GM12878 (cell line): ENCODE data around the gene RLIM. TPM values are rescaled to one million over a fixed set of nuclear protein-coding genes. Genes with fewer than 3 reads are reported as not detected.
A peak's percentile ranks its signal among the peaks of the same experiment; 100 is the strongest.

Experiments used
- ATAC-seq: fragments of 200-7000 bp; cut with Tn5 transposase; 3 replicates; pipeline ENCODE4 v1.9.1; 2020; ENCODE audit warnings: mild to moderate bottlenecking, moderate library complexity
- BruUV-seq: library from RNA; stranded (reverse); fragments of 400-500 nt; replicated peaks from 2 replicates; lab custom pipeline; 2021; lab: Mats Ljungman, UMichigan
- CTCF ChIA-PET: fragments of 300-600 bp; sonication (Branson Sonifier 250); formaldehyde crosslinking; extraction: SDS; loops from one replicate; lab custom pipeline; 2021; ENCODE audit warnings: inconsistent platforms; lab: Yijun Ruan, JAX
- POLR2A ChIA-PET: fragments of 350-600 bp; formaldehyde crosslinking; extraction: SDS; loops from one replicate; lab custom pipeline; 2021; ENCODE audit warnings: inconsistent platforms; lab: Charles Lee
- RAD21 ChIA-PET: fragments of 300-600 bp; sonication (Branson Sonifier 250); formaldehyde crosslinking; loops from one replicate; lab custom pipeline; 2023; ENCODE audit warnings: antibody characterized with exemption; ENCODE audit not compliant: unreplicated experiment; lab: Charles Lee
- SMC1A ChIA-PET: fragments of 300-600 bp; sonication (Branson Sonifier 250); formaldehyde crosslinking; loops from one replicate; lab custom pipeline; 2023; ENCODE audit not compliant: unreplicated experiment, uncharacterized antibody; lab: Charles Lee
- DNase-seq: peaks from one replicate; pipeline ENCODE4 v3.0.0-alpha.2; 2011; ENCODE audit warnings: low read depth, low spot score
- FAIRE-seq: peaks from 3 replicates; lab custom pipeline; 2011; peaks lifted over from hg19 to GRCh38; lab: Jason Lieb, UNC
- H2AFZ ChIP-seq: 2 replicates; pipeline ENCODE4 v1.6.0; 2011; ENCODE audit warnings: low read depth, low read length, control low read depth; ENCODE audit not compliant: control insufficient read depth
- H3K27ac ChIP-seq: 2 replicates; pipeline ENCODE4 v1.5.1; 2011; ENCODE audit warnings: control low read depth; ENCODE audit not compliant: control insufficient read depth, insufficient read depth
- H3K27me3 ChIP-seq, 2 experiments: replicated peaks in 1 of 2; 2 replicates each; pipeline versions ENCODE4 v1.6.0 to v1.6.1; 2011; ENCODE audit warnings: low read length in 1 of 2; ENCODE audit not compliant: control insufficient read depth in 2 of 2, insufficient read depth in 2 of 2
- H3K36me3 ChIP-seq, 2 experiments: 2 replicates each; pipeline ENCODE4 v1.5.1; 2011; ENCODE audit warnings: low read length in 1 of 2; ENCODE audit not compliant: control insufficient read depth in 2 of 2, insufficient read depth in 2 of 2
- H3K4me1 ChIP-seq: 2 replicates; pipeline ENCODE4 v1.6.1; 2011; ENCODE audit warnings: mild to moderate bottlenecking, low read length, moderate library complexity, mixed read lengths; ENCODE audit not compliant: control insufficient read depth, insufficient read depth
- H3K4me2 ChIP-seq: 2 replicates; pipeline ENCODE4 v1.6.0; 2011; ENCODE audit warnings: control low read depth; ENCODE audit not compliant: control insufficient read depth, insufficient read depth
- H3K4me3 ChIP-seq: fragments of 200-600 bp; sonication (generic); 2 replicates; pipeline ENCODE4 v1.5.1; 2016
- H3K79me2 ChIP-seq: 2 replicates; pipeline ENCODE4 v1.6.0; 2011; ENCODE audit warnings: low read length; ENCODE audit not compliant: control insufficient read depth, insufficient read depth
- H3K9ac ChIP-seq: 2 replicates; pipeline ENCODE4 v1.8.0; 2011; ENCODE audit warnings: low read length, control low read depth, mixed read lengths; ENCODE audit not compliant: control insufficient read depth, insufficient read depth
- H3K9me3 ChIP-seq: replicated peaks from 3 replicates; pipeline ENCODE4 v1.5.1; 2011; ENCODE audit warnings: mild to moderate bottlenecking, low read length; ENCODE audit not compliant: control insufficient read depth, insufficient read depth
- H4K20me1 ChIP-seq: 2 replicates; pipeline ENCODE4 v1.6.0; 2011; ENCODE audit not compliant: control insufficient read depth, insufficient read depth
- ATF2 ChIP-seq: IDR thresholded peaks from 2 replicates; pipeline ENCODE4 v1.6.1; 2012; ENCODE audit warnings: low read length, inconsistent platforms
- BMI1 ChIP-seq: fragments of 450-650 bp; IDR thresholded peaks from 2 replicates; pipeline ENCODE4 v1.6.1; 2016; ENCODE audit warnings: mild to moderate bottlenecking, moderate library complexity, borderline replicate concordance
- CBX3 ChIP-seq: fragments of 200-600 bp; sonication (generic); IDR thresholded peaks from 2 replicates; pipeline ENCODE4 v1.6.1; 2016; ENCODE audit warnings: low read depth, borderline replicate concordance
- GATAD2B ChIP-seq: fragments of 450-650 bp; conservative IDR thresholded peaks from 2 replicates; pipeline ENCODE4 v1.6.1; 2017; ENCODE audit warnings: low read depth, mild to moderate bottlenecking, moderate library complexity
- MEF2B ChIP-seq: fragments of 450-650 bp; IDR thresholded peaks from 2 replicates; pipeline ENCODE4 v1.6.1; 2018; ENCODE audit warnings: mild to moderate bottlenecking, moderate library complexity; ENCODE audit not compliant: partially characterized antibody, poor library complexity, severe bottlenecking
- MYC ChIP-seq: IDR thresholded peaks from 2 replicates; pipeline ENCODE4 v1.6.1; 2011; ENCODE audit warnings: mild to moderate bottlenecking, low read length, moderate library complexity, inconsistent platforms; ENCODE audit not compliant: insufficient read depth, insufficient replicate concordance, insufficient read length, severe bottlenecking
- NBN ChIP-seq: fragments of 450-650 bp; IDR thresholded peaks from 2 replicates; pipeline ENCODE4 v1.6.1; 2016
- POLR2AphosphoS2 ChIP-seq: IDR thresholded peaks from 2 replicates; pipeline ENCODE4 v1.6.1; 2011; ENCODE audit warnings: low read depth, mild to moderate bottlenecking, low read length, improper control_type of control experiment, moderate library complexity
- RCOR1 ChIP-seq: conservative IDR thresholded peaks from 2 replicates; pipeline ENCODE4 v1.6.1; 2012; ENCODE audit warnings: low read depth, low read length, improper control_type of control experiment
- REST ChIP-seq: IDR thresholded peaks from 2 replicates; pipeline ENCODE4 v1.6.1; 2012; ENCODE audit warnings: mild to moderate bottlenecking, low read depth, low read length
- SMAD5 ChIP-seq: IDR thresholded peaks from 2 replicates; pipeline ENCODE4 v1.6.1; 2016; ENCODE audit warnings: antibody characterized with exemption, low read depth
- SMC3 ChIP-seq: IDR thresholded peaks from 2 replicates; pipeline ENCODE4 v1.6.1; 2011; ENCODE audit warnings: low read length, improper control_type of control experiment, borderline replicate concordance
- STAT1 ChIP-seq: fragments of 450-650 bp; conservative IDR thresholded peaks from 2 replicates; pipeline ENCODE4 v1.6.1; 2014; ENCODE audit warnings: antibody characterized with exemption, mild to moderate bottlenecking
- TCF3 ChIP-seq: IDR thresholded peaks from 2 replicates; pipeline ENCODE4 v1.6.1; 2012; ENCODE audit warnings: low read depth, mild to moderate bottlenecking, low read length, borderline replicate concordance; ENCODE audit not compliant: insufficient read depth
- USF2 ChIP-seq: IDR thresholded peaks from 2 replicates; pipeline ENCODE4 v1.6.1; 2011; ENCODE audit warnings: low read depth, low read length, improper control_type of control experiment, borderline replicate concordance
- YY1 ChIP-seq: IDR thresholded peaks from 2 replicates; pipeline ENCODE4 v1.6.1; 2011; ENCODE audit warnings: low read depth, mild to moderate bottlenecking, low read length
- ZSCAN29 ChIP-seq: fragments of 450-650 bp; IDR thresholded peaks from 2 replicates; pipeline ENCODE4 v1.6.1; 2017; ENCODE audit warnings: mild to moderate bottlenecking, moderate library complexity
- WGBS: methylation state at CpG from one replicate; pipeline ENCODE4 v1.1.6; 2016; ENCODE audit warnings: low lambda C conversion rate; ENCODE audit not compliant: insufficient replicate concordance, insufficient coverage; ENCODE audit errors: missing lambda C conversion rate; 5-methylcytosine and 5-hydroxymethylcytosine counted together
- in situ Hi-C: fragments of 300-500 bp; cut with MboI; formaldehyde crosslinking; loops from 9 replicates; pipeline ENCODE4 v1.14.3; 2018; ENCODE audit warnings: mixed read lengths
- intact Hi-C: fragments of 100-400 bp; cut with micrococcal nuclease; formaldehyde crosslinking; loops from one replicate; pipeline ENCODE4 v1.14.2; 2022; ENCODE audit not compliant: unreplicated experiment
- polyA plus RNA-seq, 11 experiments: library from polyadenylated mRNA; depleted of rRNA in 4 of 11; unstranded in 6 of 11; stranded (reverse) in 5 of 11; fragments of >200 nt; fragmentation: Nextera tagmentation in 4 of 11; fragmentation: Illumina TruSeq in 1 of 11; extraction: Ambion mirVana in 4 of 11; extraction: Trizol in 1 of 11; gene quantifications; 1 replicate in 1 of 11; 2 replicates in 10 of 11; pipeline versions ENCODE4 v1.2.1 to v1.2.3, GENCODE V29; 2011 to 2016; ENCODE audit warnings: inconsistent platforms in 2 of 11, missing spikeins in 2 of 11, low read depth in 1 of 11
- total RNA-seq, 4 experiments: library from RNA; depleted of rRNA in 3 of 4; stranded (reverse); fragments of >200 nt in 3 of 4; fragmentation: Illumina TruSeq in 1 of 4; extraction: Trizol in 1 of 4; gene quantifications; 2 replicates each; pipeline versions ENCODE4 v1.2.1 to v1.2.3, GENCODE V29; 2013 to 2021
- TF ChIP-seq, protein P1 (sequence below): IDR thresholded peaks from 2 replicates; pipeline ENCODE4 v1.6.1; 2012; ENCODE audit warnings: low read depth, low read length, improper control_type of control experiment

The RLIM gene
- total and polyA plus RNA-seq, 10 of the 15 experiments (the other 5 are each of a cell fraction or from before 2014, with no cell fraction given), result 4.0 to 33.9 (median 15.1) TPM

- TF ChIP-seq SMC3 (no peak), GATAD2B (no peak), BMI1 (no peak), REST (no peak)
Measured at GRCh38 chrX:74585766-74586165, 28.7 kb downstream of the RLIM start (continued).

DNA sequence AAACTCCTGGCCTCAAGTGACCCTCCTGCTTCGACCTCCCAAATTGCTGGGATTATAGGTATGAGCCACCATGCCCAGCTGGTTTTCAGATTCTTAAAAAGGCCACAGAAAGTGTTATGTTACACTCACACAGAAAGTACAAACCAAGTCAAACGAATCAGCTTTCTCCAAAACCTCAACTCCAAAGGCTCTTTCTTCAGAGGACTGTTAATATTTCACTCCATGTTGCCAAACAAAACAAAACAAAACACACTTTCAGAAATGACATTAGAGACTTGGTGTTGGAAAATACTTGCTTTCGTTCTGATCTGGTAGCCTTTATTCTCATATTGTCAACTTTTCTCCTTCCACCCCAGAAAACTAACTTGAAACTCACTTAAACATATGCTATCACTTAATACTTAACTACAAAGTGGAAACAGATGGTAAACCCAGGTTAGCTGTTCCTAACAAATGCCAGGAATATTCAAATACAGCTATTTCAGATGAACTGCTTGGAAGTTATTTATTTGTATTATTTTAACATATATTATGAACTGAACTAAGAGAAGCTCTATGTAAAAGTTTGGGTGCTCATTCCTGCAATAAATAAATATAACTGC lies 34.7 kb downstream of the RLIM start:
- Histone ChIP-seq H3K4me2 (no peak overlapping the region), H3K9me3 (no peaks in the 10 kb centered on the region), H3K27me3 (no peaks in the 10 kb centered on the region), H4K20me1 (no peaks in the 10 kb centered on the region), H3K4me1 (no peaks in the 10 kb centered on the region), H3K4me3 (no peak overlapping the region), H3K36me3 (no peaks in the 10 kb centered on the region), H3K9ac (no peak overlapping the region), H3K79me2 (no peaks in the 10 kb centered on the region), H3K27ac (no peak overlapping the region), H2AFZ (no peak overlapping the region)
- CTCF ChIA-PET, result no interaction called here
- 31% methylated on average over 3 of the region's 3 CpGs for WGBS
- DNase-seq (no peak), ATAC-seq (no peak), FAIRE-seq (no peak)
- POLR2A ChIA-PET, result no interaction called here
- intact Hi-C loops, result no loop called here
- SMC1A ChIA-PET, result no interaction called here
- in situ Hi-C loops, result no loop called here
- RAD21 ChIA-PET, result no interaction called here
- TSS peak; percentile 3 for BruUV-seq
- TF ChIP-seq CBX3 (no peak), STAT1 (no peak), ATF2 (no peak), YY1 (no peak), MEF2B (no peak), USF2 (no peak), SMC3 (no peak), SMAD5 (no peak), MYC (no peak), TCF3 (no peak), POLR2AphosphoS2 (no peak), RCOR1 (no peak), NBN (no peak), ZSCAN29 (no peak)
- TF ChIP-seq, protein P1, sequence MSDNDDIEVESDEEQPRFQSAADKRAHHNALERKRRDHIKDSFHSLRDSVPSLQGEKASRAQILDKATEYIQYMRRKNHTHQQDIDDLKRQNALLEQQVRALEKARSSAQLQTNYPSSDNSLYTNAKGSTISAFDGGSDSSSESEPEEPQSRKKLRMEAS, result no peak
